GM18867 (cell line): ENCODE measurements around the gene PDZD4.

Experiments
- ATAC-seq: cut with Tn5 transposase; IDR thresholded peaks from one replicate; pipeline ENCODE4 v1.9.1; 2021; ENCODE audit warnings: mild to moderate bottlenecking, moderate library complexity; ENCODE audit not compliant: unreplicated experiment

The PDZD4 gene

DNA sequence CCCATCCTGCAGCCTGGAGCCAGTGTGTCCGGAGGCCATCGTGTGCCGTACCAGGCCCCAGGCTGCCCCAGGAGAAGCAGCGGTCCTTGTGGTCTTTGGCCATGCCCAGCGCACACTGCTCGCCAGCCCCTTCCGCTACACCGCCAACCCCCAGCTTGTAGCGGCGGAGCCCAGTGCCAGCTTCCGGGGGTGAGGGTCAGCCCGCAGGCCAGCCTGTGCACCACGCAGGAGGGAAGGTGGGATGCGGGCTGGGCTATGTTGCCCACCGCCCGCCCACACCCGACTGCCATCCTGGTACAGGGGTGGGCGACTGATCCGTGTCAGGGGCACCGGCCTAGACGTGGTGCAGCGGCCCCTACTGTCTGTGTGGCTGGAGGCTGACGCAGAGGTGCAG is 57.1 kb downstream of the PDZD4 start:
- ATAC-seq: no peak

DNA sequence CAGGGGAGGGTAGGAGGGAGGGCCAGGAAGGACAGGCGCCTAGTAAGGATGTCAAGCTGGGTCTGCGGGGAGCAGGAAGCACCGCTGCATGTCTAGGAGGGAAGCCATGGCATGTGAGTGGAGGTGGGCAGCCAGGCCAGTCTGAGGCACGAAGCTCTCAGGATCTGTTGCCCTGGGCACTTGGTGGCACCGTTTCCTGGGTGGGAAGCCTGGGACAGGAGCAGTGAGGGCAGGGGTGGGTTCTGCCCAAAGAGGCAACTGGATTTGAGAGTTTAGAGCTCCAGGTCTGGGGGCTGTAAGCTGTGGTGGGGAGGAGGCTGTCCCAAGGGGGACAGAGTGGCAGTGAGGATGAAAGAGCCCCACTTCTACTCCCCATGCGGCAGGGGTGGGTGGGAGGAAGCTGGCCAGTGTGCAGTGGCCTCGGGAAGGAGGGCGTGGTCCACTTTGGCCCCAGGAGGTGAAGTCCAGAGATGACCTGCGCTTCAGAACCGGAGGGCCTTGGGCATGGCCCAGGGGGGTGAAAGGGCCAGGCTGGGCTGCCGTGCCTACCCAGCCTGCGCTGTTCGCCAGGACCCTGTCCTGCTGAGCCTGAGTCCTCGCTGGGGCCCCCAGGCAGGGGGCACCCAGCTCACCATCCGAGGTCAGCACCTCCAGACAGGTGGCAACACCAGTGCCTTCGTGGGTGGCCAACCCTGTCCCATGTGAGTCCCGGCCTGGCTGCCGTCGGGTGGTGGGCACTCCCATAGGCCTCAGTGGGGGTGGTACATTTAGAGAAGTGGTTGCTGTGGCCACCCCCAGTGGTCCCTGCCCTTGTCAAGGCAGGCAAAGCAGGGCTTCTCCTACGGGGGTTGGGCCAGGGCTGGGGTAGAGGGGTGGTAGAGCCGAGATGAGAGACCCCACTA is 57.8 kb downstream of the PDZD4 start:
- ATAC-seq: no peak

DNA sequence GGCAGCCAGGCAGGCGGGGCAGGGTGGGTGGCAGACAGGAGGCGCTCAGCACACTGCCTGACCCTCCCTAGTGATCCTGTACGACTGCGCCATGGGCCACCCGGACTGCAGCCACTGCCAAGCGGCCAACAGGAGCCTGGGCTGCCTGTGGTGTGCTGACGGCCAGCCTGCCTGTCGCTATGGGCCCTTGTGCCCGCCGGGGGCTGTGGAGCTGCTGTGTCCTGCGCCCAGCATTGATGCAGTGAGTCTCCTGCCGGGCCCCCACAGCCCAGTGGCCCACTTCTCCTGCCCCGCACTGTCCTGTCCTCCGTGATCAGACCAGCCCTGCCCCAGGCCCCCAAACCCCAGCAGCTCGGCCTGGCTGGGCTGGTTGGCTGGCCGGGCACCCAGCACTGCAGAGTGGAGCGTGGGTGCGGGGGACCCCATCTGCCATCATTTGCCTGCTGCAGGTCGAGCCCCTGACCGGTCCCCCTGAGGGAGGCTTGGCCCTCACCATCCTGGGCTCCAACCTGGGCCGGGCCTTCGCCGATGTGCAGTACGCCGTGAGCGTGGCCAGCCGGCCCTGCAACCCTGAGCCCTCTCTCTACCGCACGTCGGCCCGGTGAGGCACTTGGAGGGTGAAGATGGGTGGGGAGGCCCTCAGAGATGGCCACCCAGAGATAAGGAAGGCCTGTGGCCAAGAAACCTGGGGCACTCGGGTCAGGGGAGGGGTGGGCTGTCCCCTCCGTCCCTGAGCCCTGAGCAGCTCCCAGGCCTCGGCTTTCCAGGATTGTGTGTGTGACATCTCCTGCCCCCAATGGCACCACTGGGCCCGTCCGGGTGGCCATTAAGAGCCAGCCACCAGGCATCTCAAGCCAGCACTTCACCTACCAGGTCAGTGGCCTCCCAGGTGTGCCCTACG is 58.7 kb downstream of the PDZD4 start:
- ATAC-seq: no peak

DNA sequence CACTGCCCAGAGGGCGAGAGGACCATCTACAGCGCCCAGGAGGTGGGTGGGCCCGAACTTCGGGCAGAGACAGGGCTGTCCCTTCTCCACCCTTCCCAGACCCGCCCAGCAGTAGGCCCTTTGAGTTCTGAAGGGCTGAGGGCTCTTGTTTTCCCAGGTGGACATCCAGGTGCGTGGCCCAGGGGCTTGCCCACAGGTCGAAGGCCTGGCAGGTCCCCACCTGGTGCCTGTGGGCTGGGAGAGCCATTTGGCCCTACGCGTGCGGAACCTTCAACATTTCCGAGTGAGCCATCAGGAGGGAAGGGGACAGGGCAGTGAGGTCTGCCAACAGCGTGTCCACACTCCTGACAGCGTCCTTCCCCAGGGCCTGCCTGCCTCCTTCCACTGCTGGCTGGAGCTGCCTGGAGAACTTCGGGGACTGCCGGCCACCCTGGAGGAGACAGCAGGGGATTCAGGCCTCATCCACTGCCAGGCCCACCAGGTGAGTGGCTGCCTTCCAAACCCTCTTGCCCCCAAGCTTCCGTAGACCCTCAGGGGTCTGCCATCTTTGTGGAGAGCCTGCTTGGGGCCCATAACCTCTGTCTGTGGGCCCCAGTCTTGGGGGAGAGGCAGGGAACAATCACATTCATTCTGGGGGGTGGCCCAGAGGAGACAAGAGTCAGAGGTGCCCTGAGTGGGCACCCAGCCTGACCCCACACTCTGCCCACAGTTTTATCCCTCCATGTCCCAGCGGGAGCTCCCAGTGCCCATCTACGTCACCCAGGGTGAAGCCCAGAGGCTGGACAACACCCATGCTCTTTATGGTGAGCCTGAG is 59.5 kb downstream of the PDZD4 start:
- no peak for ATAC-seq

DNA sequence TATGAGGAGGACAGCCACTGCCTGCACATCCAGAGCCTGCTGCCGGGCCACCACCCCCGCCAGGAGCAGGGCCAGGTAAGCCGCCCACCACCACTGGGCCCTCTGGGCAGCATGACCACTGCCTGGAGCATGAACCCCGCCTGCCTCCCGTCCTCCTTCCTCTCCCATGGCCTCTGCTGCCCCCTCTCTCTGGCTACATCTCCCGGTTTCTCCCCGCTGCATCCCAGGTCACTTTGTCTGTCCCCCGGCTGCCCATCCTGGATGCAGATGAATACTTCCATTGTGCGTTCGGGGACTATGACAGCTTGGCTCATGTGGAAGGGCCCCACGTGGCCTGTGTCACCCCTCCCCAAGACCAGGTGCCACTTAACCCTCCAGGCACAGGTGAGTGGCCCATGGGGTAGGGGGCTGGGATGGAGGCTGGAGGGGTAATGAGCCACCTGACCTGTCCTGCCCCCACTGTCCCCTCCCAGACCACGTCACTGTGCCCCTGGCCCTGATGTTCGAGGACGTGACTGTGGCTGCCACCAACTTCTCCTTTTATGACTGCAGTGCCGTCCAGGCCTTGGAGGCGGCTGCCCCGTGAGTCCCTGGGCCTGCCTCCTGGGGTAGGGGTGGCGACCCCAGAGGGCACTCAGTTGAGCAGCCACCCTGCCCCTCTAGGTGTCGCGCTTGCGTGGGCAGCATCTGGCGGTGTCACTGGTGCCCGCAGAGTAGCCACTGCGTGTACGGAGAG is 60.3 kb downstream of the PDZD4 start:
- ATAC-seq: no peak

DNA sequence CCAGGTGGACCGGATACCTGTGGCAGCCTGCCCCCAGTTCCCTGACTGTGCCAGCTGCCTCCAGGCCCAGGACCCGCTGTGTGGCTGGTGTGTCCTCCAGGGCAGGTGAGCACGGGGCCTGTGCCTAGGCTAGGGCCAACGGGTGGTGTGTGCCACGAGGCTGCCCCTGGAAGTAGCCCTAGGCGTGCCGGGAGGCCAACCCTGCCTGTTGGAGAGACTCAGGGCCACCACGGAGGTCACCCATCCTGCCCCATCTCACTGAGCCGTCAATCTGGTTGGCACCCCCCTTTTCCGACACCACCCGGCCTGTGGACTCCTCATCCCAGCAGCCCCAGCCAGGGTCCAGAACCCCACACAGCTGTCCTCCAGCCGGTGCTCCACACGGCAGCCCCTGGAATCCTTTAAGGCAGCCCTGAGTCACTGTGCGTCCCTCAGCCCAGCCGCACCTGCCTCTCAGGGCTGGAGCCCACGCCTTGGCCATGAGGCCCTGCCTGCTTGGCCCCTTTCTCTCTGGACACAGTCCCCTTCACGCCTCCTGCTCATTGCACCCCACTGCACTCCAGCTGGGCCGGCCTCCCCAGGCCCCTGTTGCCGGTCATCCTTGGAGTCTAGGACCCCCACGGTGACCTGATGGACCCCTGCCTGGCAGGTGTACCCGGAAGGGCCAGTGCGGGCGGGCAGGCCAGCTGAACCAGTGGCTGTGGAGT is 61.0 kb downstream of the PDZD4 start:
- ATAC-seq: no peak

DNA sequence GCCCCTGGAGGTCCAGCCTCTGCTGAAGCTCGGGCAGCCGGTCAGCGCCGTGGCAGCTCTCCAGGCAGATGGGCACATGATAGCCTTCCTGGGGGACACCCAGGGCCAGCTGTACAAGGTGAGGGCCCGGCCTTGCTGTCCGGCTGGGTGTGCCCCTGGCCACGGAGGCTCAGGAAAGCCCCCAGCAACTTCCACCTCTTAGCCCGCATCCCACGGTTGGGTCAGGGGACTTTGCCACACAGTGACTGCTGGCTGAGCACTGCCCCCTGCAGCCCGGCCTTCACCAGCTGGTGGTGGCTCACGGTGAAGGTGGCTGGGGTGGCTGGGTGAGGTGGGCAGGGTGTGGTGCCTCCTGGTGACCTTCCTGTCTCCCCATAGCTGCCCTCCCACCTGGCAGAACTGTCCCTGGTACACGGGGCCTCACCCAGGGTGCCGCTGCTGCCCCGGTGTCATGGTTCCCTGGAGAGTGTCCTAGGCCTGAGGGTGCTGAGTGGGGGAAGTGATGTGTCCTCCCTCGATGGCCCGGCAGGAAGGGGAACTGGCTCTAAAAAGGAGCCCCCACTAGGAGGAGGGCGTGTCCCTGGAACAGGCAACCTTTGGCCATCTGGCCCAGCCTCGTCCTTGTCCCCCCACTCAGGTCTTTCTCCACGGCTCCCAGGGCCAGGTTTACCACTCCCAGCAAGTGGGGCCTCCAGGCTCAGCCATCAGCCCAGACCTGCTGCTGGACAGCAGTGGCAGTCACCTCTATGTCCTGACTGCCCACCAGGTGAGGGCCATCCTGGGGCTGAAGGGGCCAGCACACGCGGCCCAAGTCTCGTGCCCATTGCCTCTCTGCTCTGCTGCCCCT is 61.8 kb downstream of the PDZD4 start:
- no peak for ATAC-seq

DNA sequence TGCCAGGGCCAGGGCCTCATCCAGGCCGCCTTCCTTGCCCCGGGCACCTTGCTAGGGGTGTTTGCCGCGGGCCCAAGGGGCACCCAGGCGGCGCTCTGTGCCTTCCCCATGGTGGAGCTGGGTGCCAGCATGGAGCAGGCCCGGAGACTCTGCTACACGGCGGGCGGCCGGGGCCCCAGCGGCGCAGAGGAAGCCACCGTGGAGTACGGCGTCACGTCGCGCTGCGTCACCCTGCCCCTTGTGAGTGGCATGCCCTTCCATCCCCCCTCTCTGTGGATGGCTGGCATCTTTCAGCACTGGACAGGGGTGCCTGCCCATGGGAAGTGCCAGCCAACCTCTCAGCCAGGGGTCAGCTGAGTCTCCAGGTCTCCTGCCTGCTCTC is 62.7 kb downstream of the PDZD4 start:
- ATAC-seq: no peak

DNA sequence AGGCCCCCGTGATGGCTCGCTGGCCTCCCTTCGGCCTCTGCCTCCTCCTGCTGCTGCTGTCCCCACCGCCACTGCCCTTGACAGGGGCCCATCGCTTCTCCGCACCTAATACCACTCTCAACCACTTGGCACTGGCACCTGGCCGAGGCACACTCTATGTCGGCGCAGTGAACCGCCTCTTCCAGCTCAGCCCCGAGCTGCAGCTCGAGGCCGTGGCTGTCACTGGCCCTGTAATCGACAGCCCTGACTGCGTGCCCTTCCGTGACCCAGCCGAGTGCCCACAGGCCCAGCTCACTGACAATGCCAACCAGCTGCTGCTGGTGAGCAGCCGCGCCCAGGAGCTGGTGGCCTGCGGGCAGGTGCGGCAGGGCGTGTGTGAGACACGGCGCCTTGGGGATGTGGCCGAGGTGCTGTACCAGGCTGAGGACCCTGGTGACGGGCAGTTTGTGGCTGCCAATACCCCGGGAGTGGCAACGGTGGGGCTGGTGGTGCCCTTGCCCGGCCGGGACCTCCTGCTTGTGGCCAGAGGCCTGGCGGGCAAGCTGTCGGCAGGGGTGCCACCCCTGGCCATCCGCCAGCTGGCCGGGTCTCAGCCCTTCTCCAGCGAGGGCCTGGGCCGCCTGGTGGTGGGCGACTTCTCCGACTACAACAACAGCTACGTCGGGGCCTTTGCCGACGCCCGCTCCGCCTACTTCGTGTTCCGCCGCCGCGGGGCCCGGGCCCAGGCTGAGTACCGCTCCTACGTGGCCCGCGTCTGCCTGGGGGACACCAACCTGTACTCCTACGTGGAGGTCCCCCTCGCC is 63.3 kb downstream of the PDZD4 start:
- ATAC-seq: no peak

DNA sequence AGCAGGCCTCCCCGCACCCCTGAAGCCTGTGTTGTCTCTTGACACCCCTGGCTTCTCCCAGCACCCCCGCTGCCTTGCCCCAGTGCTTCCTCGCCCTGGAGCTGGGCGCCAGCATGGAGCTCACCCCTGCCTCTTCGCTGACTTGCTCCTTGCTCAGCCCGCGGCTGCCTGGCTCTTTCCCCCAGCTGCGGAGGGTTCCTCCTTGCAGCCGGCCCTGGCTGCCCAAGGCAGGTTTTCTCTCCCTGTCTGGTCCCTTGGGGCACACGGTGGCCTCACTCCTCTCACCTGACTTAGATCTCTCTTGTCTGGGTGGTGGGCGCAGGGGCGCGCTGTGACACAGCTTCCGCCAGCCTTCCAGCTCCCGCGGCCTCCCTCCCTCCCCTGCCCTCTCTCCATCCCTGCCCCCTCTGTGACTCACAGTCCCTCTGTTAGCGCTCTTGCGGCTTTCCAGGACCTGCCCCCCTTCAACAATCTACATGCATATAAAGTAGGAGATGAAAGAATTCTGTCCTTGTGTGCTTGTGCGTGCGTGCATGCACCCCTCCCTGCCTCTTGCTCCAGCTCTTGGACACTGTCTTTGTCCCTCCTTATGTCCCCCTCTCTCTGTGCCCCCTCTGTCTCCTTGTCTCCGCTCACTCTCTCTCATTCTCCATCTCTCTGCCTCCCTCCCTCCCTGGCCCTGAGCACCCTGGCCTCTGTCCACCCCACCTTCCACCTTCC is 64.1 kb downstream of the PDZD4 start:
- no peak for ATAC-seq

DNA sequence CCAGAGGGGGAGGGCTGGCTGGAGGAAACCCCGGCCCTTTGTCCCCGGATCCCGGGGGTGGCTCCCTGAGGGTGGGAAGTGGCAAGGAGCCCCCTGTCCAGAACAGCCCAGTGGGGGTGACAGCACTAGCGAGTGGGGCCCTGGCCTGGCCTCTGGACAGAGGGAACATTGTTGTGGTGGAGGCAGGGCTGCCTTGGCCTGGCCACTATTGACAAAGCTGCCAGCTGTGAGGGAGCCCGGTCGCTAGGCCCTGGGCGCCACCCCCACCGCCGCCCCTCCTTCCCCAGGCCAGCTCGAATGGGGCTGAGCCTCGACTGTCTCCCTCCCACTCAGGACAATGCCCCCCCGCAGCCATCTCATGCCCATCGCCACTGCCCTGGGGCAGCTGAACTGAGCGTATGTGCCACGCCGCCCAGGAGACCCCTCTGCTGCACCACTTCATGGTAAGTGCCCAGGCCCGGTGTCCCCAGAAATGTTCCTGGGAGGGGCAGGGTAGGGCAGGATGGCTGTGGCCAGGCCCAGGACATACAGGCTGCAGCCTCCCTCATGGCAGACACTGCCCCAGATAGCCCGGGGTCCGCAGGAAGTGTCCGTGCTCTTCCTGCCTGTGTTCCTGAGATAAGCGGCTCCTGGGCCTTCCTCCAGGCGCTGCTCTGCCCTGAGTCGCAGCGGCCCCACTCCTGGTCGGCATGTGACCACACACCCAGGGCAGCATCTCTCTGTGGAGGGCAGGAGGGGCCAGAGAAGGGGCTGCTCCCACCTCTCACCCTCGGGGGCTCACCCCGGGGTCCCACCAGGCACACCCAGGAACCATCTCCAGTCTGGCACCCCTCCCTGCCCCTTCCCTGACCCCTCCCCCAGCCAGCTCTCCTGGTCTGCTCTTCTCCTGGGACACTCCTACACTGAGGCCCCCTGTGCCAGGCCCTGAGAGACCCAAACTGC is 64.9 kb downstream of the PDZD4 start:
- ATAC-seq: no peak

DNA sequence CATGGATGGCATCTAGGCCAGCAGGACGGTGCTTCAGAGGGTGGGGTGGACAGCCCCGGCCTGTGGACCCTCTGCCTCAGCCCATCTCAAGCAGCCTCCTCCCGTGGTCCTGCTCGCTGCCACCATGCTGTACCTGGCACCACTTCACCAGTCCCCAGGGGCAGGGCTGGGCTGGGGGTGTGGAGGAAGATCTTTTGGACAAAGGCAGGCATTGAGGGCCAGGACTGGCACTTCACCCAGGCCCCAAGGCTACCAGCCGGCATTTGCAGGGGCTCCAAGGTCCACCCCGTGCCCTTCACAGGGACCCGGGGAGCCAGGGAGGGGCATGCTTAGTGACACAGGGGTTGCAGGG is 65.6 kb downstream of the PDZD4 start:
- ATAC-seq: no peak

DNA sequence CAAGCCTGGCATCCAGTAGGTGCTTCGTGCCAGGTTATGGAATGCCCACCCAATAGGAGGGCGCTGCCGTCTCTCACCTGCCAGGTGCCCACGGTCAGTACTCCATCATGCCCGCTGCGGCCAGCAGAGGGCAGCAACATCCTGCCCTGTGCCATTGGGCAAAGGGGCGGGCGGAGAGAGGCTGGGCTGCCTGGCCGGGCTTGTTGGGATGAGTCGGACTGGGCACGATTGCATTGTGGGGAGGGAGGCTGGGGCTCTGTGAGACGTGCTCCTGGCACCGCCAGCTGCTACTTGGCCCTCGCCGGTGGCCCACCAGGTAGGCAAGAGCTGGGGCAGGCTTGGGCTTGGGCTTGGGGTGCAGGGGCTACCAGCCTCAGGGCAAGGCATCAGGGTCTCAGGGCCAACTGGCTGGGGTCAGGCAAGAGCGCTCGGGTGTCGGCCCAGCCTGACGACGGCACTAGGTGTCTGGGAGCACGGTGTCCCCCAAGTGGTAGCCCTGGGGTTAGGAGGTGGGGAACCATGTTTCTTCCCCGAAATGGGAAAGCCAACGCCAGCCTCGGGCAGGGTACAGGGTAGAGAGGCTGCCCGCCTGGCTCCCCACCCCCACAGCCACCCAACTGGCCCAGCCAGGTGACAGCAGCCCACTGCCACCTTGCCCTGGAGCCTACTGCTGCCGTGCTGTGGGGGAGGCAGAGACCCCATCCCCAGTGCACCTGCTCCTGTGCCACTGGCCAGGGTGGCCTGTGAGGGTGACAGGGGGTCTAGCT is 66.2 kb downstream of the PDZD4 start, which contains the start of gene PLXNB3:
Gene PLXNB3, plus strand, starts transcription at position 261 of the 767 bp plus-strand sequence. CDS start 1,287 bp downstream, outside the sequence.
- ATAC-seq: peak; percentile 76

DNA sequence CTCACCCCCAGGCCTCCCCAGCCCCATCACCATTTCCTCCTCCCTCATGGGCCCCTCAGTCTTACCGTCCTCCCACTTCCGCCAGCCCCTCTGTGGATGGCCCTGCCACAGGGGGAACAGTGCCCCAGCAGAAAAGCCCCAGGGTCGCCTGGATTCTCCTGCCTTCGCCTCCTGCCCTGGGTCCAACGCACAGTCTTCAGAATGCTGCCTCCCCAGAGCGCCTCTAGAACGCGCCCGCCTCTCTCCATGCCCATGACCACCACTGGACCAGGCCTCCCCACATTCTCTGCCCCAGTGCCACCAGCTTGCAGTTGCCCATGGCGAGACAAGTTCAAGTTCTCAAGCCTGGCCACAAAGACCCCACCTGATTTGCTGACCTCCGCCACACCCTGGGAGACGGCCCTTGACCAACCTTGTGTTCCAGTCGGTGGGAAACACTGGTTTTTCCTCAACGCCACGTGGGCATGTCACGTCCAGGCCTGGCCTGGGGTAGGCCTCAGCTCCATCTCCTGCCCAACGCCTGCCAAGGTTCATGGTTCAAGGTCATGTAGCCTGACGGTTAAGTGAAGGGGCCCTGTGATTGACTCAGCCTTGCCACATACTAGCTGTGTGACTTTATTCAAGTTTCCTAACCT is 66.9 kb downstream of the PDZD4 start:
- no peak for ATAC-seq

DNA sequence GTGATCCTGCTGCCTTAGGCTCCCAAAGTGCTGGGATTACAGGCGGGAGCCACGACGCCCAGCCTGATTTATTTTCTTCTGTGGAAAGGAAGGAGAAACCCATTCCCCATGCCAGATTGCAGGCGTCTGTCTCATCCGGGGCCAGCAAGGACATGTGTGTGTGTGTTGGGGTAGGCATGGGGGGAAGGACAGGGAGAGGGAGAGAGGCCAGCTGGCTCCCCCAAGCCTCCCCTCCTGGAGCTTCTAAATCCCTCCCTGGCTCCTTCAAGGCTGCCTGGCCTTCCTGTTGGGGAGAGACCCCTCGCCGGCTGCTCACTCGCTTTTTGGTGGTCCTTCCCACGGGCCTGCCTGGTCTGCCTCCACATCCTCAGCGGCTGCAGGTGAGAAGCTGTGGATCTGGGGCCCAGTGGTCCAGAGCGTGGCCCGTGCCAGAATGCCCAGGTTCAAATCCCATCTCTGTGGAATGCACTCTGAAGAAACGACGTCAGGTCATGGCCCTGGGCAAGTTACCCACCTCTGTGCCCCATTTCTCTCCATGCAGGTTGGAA is 67.6 kb downstream of the PDZD4 start:
- ATAC-seq: no peak
